Effector memory CD4-positive, alpha-beta T cell (primary cell): ENCODE results near the gene SMAD3.
A peak's percentile ranks its signal among the peaks of the same experiment; 100 is the strongest.

Experiments
- DNase-seq, 3 donors: peaks; one replicate each; pipeline ENCODE4 v3.0.0-alpha.2; 2020
- H3K27ac ChIP-seq: 2 replicates; pipeline ENCODE4 v1.7.0; 2013; ENCODE audit warnings: mild to moderate bottlenecking, low read length, moderate library complexity; ENCODE audit not compliant: insufficient read depth, poor library complexity, severe bottlenecking
- H3K27me3 ChIP-seq: replicated peaks from 2 replicates; pipeline ENCODE4 v1.7.0; 2013; ENCODE audit warnings: mild to moderate bottlenecking, low read length; ENCODE audit not compliant: insufficient read depth, control insufficient read depth, poor library complexity, severe bottlenecking
- H3K36me3 ChIP-seq: 2 replicates; pipeline ENCODE4 v1.7.0; 2013; ENCODE audit warnings: mild to moderate bottlenecking, low read length, moderate library complexity; ENCODE audit not compliant: control insufficient read depth, insufficient read depth
- H3K4me1 ChIP-seq: 2 replicates; pipeline ENCODE4 v1.7.0; 2013; ENCODE audit warnings: low read length, mild to moderate bottlenecking; ENCODE audit not compliant: control insufficient read depth, insufficient read depth, poor library complexity, severe bottlenecking
- H3K4me3 ChIP-seq: 2 replicates; pipeline ENCODE4 v1.7.0; 2013; ENCODE audit warnings: low read length, low read depth, mild to moderate bottlenecking; ENCODE audit not compliant: insufficient read depth, poor library complexity, severe bottlenecking
- H3K9me3 ChIP-seq: 2 replicates; pipeline ENCODE4 v1.7.0; 2013; ENCODE audit warnings: mild to moderate bottlenecking, low read length, moderate library complexity; ENCODE audit not compliant: control insufficient read depth

Gene SMAD3

DNA sequence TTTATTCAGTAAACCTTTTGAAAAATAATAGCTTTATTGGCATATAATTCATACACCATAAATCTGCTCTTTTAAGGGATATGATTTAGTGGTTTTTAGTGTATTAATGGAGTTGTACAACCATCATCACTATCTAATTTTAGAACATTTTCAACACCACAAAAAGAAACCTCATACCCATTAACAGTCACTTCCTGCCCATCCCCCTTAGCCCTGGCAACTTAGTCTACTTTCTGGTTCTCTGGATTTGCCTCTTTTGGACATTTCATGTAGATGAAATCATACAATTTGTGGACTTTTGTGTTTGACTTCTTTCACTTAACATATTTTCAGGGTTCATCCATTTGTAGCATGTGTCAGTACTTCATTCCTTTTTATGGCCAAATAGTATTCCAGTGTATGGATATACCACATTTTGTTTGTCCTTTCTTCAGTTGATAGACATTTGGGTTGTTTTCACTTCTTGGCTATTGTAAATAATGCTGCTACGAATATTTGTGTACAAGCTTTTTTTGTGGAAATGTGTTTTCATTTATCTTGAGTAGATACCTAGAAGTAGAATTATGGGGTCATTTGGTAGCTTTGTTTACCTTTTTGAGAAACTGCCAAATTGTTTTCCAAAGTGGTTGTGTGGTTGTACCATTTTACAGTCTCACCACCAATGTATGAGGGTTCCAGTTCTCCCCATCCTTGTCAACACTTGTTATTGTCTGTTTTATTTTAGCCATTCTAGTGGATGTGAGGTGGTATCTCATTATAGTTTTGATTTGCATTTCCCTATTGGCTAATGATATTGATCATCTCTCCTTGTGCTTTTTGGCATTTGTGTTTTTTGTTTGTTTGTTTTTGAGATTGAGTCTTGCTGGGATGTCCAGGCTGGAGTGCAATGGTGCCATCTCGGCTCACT, 45.8 kb downstream of the SMAD3 start:
- H3K27ac ChIP-seq = peak overlapping the region; percentile 20
- DNase-seq = no peak
- H3K4me1 ChIP-seq = peaks cover 44% of the 10 kb centered on the region
- H3K36me3 ChIP-seq = no peaks in the 10 kb centered on the region
- H3K27me3 ChIP-seq = no peaks in the 10 kb centered on the region
- H3K9me3 ChIP-seq = no peaks in the 10 kb centered on the region
- no peak overlapping the region for H3K4me3 ChIP-seq

DNA sequence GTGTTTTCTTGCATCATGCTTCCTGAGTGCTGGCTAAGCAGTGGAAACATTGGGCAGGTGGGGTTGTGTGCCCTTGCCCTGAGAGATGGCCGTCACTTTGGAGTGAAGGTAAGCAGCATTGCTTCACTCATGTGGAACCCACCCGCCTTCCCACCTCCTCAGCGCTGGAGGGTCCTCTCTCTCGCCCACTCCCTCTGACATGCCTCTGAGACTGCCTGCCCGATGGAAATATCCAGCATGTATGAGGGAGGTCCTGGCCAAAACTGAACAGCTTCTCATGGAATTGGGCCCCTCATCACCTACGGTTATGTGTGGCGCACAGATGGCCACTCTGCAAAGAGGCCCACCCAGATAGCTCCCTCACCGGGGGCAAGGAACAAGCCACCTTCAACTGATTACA, 48.6 kb downstream of the SMAD3 start:
- Histone ChIP-seq H3K27ac (no peak overlapping the region), H3K4me3 (no peak overlapping the region), H3K27me3 (no peaks in the 10 kb centered on the region), H3K9me3 (no peaks in the 10 kb centered on the region), H3K36me3 (no peaks in the 10 kb centered on the region), H3K4me1 (peaks cover 62% of the 10 kb centered on the region)
- no peak for DNase-seq

DNA sequence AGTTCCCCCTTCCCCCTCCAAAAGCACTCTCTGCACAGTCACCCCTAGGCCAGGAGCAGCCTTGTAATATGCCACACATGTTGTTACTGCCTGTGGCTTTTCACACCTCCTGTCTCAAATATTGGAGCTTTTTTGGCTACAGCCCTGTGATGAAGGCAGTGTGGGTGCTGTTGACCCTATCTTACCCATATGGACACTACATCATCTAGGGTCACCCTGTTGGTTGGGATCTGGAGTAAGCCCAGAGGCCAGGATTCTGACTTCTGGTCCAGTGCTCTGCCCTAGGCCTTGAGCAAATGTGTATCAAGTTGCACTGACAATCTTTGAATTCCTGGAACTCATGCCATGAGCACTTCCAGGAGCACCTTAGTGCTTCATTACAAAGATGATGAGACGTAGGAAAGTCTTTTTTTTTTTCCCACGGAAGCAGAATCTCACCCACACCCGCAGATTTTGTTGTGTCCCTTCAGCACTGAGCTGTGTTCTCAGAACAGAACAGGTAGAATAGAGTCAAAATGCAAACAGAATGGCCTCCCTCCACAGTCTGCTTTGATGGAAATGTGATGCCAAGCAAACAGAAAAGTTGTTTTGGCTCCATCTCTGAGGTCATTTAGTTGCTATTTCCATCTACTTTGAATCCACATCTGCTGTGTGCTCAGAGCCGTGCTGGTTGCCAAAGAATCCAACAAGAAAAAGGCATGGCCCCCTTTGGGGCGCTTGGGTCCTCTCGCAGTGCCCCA, 49.6 kb downstream of the SMAD3 start:
- no peaks in the 10 kb centered on the region for H3K9me3 ChIP-seq
- H3K4me3 ChIP-seq = no peak overlapping the region
- DNase-seq = no peak
- peaks cover 63% of the 10 kb centered on the region for H3K4me1 ChIP-seq
- no peaks in the 10 kb centered on the region for H3K27me3 ChIP-seq
- peak overlapping the region; percentile 22 for H3K27ac ChIP-seq
- H3K36me3 ChIP-seq = no peaks in the 10 kb centered on the region

DNA sequence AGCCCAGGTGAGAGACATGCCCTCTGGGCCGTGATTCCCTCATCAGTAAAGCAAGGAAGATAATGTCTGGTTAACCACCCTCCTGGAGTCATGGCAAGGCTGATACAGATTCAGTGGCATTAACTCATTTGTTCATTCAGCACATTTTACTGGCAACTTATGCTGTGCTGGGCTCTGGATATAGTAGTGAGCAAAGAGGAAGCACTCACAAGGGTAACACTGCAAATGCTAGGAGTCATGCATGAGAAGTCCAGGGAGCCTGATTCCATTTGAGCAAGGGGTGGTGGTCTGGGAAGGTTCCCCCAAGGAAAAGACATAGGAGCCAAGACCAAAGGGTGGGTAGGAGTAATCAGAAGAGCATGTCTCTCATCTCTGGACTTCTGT, 50.2 kb downstream of the SMAD3 start:
- Histone ChIP-seq H3K4me1 (peaks cover 63% of the 10 kb centered on the region), H3K27me3 (no peaks in the 10 kb centered on the region), H3K27ac (peak overlapping the region; percentile 18), H3K9me3 (no peaks in the 10 kb centered on the region), H3K36me3 (no peaks in the 10 kb centered on the region), H3K4me3 (no peak overlapping the region)
- no peak for DNase-seq

DNA sequence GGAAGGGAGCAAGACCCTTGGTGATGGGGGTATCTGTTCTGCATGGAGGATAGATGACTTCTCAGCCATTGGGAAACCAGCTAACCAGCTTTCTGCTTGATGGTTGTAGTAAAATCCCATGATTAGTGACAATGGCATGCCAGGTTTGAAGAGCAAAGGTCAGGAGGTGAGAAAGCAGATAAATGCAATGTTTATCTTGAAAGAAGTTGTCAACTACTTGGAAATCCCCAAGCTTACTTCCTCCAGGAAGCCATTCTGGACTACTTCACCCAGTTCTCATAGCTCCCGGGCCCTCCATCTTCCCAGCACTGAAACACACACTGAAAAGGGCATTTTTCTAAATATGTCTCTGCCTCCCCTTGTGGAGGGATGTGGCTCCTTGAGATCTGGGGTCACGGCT, 51.3 kb downstream of the SMAD3 start:
- peaks cover 71% of the 10 kb centered on the region for H3K4me1 ChIP-seq
- no peak for DNase-seq
- H3K9me3 ChIP-seq = no peaks in the 10 kb centered on the region
- H3K4me3 ChIP-seq = no peak overlapping the region
- H3K27me3 ChIP-seq = no peaks in the 10 kb centered on the region
- H3K36me3 ChIP-seq = no peaks in the 10 kb centered on the region
- peak overlapping the region; percentile 18 for H3K27ac ChIP-seq

DNA sequence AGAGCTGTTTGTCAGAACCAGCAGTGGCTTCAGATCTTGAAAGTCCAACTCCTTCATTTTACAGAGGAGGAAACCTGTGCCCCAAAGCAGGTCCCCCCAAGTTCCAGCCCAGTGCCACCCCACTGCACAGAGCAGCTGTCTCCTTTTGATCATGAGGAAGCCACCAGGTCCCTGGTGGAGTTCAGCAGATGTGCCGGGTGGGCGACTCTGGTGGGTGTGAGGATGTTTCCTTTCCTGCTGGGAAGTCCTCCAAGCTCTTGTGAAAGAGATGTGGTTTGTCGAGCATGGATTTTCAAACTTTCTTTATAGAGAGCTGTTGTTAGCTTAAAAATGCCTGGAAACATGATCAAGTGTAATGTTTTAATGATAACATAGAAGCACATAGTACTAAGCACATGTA, 52.0 kb downstream of the SMAD3 start:
- no peak overlapping the region for H3K4me3 ChIP-seq
- peaks cover 78% of the 10 kb centered on the region for H3K4me1 ChIP-seq
- peak overlapping the region; percentile 18 for H3K27ac ChIP-seq
- no peak for DNase-seq
- H3K9me3 ChIP-seq = no peaks in the 10 kb centered on the region
- H3K27me3 ChIP-seq = no peaks in the 10 kb centered on the region
- H3K36me3 ChIP-seq = no peaks in the 10 kb centered on the region

DNA sequence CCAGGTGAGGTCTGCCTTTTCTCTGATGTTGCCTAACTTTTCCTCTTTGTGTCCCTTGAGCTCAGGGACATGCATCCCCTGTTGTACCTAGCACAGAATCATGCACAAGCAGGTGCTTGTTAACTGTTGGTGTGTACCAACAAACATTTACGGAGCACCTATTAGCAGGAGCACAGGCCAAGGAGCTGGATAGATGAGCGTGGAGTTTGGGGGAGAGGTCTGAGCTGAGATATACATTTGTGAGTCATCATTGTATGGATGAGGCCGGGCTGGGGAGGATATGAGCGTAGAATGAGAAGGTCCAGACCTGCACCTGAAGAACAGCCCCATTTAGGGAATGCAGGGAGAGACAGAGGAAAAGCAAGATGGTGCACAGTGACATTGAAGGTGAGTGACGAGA, 53.4 kb downstream of the SMAD3 start:
- no peaks in the 10 kb centered on the region for H3K9me3 ChIP-seq
- no peak overlapping the region for H3K4me3 ChIP-seq
- H3K27ac ChIP-seq = peak overlapping the region; percentile 93
- H3K27me3 ChIP-seq = no peaks in the 10 kb centered on the region
- no peaks in the 10 kb centered on the region for H3K36me3 ChIP-seq
- no peak for DNase-seq
- H3K4me1 ChIP-seq = peaks cover 81% of the 10 kb centered on the region

DNA sequence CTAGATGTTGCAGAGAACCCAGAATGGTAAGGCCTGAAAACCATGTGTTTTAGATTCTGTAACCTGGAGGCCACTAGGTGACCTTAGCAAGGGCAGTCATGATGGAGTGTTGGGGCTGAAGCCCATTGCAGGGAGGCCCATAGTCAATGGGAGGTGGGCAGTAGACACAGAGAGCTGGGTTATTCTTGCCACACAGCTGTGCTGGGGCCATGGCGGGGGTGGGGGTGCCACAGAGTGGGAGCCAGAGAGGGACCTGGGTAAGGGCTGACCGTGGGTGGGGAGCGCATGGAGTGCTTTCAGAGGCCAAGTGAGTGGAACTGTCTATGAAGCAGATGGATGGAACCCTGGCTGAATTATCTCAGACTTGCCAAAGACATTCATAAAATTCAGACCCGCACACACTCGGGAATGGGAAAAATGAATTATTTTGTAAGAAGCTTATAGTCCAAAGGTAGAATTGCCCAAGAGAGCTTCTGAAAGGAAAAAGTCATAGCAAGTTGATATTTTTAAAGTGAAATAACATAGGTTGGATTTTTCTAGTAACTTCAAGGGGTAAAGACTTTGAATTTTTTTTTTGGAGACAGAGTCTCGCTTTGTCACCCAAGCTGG, 53.9 kb downstream of the SMAD3 start:
- DNase-seq = no peak
- H3K36me3 ChIP-seq = no peaks in the 10 kb centered on the region
- no peak overlapping the region for H3K4me3 ChIP-seq
- peaks cover 83% of the 10 kb centered on the region for H3K4me1 ChIP-seq
- no peaks in the 10 kb centered on the region for H3K27me3 ChIP-seq
- H3K9me3 ChIP-seq = no peaks in the 10 kb centered on the region
- H3K27ac ChIP-seq = peak overlapping the region; percentile 93

DNA sequence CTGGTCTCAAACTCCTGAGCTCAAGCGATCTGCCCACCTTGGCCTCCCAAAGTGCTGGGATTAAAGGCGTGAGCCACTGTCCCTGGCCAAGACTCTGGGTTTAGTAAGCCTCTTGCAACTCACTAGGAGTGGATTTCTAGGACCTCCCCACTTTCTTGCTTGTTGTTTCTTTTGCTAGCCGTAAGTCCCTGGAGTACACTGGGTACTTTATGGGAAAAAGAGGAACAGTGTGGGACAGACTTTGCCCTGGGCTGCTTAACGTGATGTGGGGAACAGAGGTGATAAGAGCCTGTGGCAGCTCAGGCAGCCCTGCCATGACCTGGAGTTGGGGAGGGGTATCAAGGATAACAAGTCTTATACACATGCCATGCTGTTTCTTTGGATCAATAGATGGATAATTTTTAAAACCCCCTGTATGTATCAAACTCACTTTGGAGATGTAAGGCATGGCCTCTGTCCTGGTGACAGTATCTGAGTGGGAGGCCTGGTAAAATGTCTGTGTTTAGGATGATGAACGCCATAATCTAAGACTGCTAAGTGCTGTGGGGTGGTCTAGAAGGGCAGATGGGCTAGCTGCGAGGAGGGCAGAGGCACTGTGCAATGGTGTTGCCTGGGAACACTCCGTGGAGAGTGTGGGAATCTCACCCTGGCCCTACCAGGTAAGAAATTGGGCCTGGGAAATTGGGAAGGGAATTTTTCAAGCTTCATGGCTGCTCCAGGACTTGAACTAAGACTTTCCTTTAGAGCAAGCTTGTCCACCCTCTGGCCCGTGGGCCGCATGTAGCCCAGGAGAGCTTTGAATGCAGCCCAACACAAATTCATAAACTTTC, 54.8 kb downstream of the SMAD3 start:
- Histone ChIP-seq H3K4me3 (peak overlapping the region; percentile 36), H3K4me1 (peaks cover 75% of the 10 kb centered on the region), H3K36me3 (no peaks in the 10 kb centered on the region), H3K27ac (peak overlapping the region; percentile 93), H3K27me3 (no peaks in the 10 kb centered on the region), H3K9me3 (no peaks in the 10 kb centered on the region)
- no peak for DNase-seq
